GM13977 (cell line): ENCODE measurements around the gene ACOX1.

Source experiments
- DNase-seq: peaks from one replicate; pipeline ENCODE4 v3.0.0; 2012; ENCODE audit warnings: low spot score
- in situ Hi-C: fragments of 300-500 bp; cut with MboI; formaldehyde crosslinking; loops from one replicate; pipeline ENCODE4 v1.12.0; 2022; ENCODE audit warnings: low sequenced_read_pairs, low pct_unique_long_range_greater_than_20kb, mixed read lengths, inconsistent platforms; ENCODE audit not compliant: unreplicated experiment
- TF ChIP-seq, protein P1 (sequence below): IDR thresholded peaks from 2 replicates; pipeline ENCODE4 v1.5.1; 2012; ENCODE audit warnings: mild to moderate bottlenecking, control low read depth; ENCODE audit not compliant: insufficient read depth; ENCODE audit errors: extremely low read depth, missing control alignments

ACOX1 gene

DNA sequence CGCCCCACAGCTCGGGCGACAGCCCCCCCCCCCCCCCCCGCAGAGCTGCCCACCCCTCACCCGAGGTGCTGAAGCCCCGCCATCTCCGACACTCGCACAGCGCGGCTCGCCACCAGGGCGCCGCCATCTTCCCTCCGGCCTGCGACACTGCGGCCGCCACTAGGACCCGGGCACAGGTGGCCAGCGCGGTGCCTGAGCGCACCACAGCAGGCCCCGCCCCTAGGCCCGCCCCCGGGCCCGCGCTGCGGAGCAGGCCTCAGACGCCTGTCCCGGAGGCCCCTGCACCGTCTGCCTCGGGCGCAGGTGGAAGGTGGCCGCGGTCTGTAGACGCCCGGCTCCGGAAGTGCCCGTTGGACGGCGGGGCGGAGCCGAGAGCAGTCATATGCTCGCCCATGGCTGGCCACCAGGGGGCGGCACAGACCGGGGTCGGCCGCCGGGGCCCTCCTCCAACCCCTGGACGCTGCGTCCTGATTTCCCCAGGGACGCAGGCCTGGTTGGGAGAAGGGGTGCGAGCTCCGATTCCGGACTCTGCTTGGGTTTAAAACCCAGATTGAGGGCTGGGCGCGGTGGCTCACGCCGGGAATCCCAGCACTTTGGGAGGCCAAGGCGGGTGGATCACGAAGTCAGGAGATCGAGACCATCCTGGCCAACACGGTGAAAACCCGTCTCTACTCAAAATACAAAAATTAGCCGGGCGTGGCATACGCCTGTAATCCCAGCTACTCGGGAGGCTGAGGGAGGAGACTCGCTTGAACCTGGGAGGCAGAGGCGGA, 74.0 kb downstream of the ACOX1 start, which contains the start of gene MRPL38:
TSS of gene MRPL38 (minus strand) at position 136 of the 773 bp plus-strand sequence. CDS start at position 127, 9 bp downstream.
- TF ChIP-seq, protein P1, sequence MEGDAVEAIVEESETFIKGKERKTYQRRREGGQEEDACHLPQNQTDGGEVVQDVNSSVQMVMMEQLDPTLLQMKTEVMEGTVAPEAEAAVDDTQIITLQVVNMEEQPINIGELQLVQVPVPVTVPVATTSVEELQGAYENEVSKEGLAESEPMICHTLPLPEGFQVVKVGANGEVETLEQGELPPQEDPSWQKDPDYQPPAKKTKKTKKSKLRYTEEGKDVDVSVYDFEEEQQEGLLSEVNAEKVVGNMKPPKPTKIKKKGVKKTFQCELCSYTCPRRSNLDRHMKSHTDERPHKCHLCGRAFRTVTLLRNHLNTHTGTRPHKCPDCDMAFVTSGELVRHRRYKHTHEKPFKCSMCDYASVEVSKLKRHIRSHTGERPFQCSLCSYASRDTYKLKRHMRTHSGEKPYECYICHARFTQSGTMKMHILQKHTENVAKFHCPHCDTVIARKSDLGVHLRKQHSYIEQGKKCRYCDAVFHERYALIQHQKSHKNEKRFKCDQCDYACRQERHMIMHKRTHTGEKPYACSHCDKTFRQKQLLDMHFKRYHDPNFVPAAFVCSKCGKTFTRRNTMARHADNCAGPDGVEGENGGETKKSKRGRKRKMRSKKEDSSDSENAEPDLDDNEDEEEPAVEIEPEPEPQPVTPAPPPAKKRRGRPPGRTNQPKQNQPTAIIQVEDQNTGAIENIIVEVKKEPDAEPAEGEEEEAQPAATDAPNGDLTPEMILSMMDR = peak; percentile 93
- DNase-seq = peak; percentile 100
- in situ Hi-C loops = loop anchor here (10.0 to 25.0 kb wide), 2 partner anchors 100 to 407 kb away; partner anchors contain the start of genes CDK3 and QRICH2

GRCh38 chr17:75902406-75902805, 76.6 kb downstream of the ACOX1 start:
- in situ Hi-C loops = loop anchor here (10.0 to 25.0 kb wide), 2 partner anchors 102 to 410 kb away; partner anchors contain the start of genes CDK3 and QRICH2
- TF ChIP-seq, protein P1 = no peak
- DNase-seq = no peak

- no peak for DNase-seq
- TF ChIP-seq, protein P1 = no peak
- in situ Hi-C loops = loop anchor here (10.0 to 25.0 kb wide), 2 partner anchors 103 to 411 kb away; partner anchors contain the start of genes CDK3 and QRICH2
Observed at GRCh38 chr17:75901727-75902126, 77.2 kb downstream of the ACOX1 start.

GRCh38 chr17:75900691-75901533, 78.1 kb downstream of the ACOX1 start:
- in situ Hi-C loops = loop anchor here (10.0 to 25.0 kb wide), 2 partner anchors 104 to 411 kb away; partner anchors contain the start of genes CDK3 and QRICH2
- TF ChIP-seq, protein P1 = no peak
- DNase-seq = no peak

GRCh38 chr17:75899767-75900468, 79.0 kb downstream of the ACOX1 start:
- in situ Hi-C loops = loop anchor here (10.0 to 25.0 kb wide), 2 partner anchors 105 to 412 kb away; partner anchors contain the start of genes CDK3 and QRICH2
- DNase-seq = no peak
- TF ChIP-seq, protein P1 = no peak

DNA sequence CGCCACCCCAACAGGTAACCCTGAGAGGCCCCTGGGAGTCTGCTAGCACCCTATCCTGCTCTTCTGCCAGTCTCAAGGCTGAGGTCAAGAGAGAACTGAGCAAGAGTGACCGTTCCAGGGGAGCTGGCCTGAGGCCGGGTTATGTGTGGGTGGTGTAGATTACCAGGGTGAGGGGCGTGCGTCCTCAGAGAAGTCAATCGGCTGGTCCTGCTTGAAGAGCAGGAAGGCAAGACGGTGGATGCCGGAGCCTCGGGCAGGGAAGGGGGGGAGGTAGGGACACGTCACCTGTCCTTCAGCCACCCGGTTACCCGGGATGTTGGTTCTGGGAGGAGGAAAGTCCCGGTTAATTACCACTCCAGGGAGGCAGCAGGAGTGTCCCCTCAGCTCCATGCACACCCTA, 79.6 kb downstream of the ACOX1 start:
- in situ Hi-C loops = no loop called here
- DNase-seq = no peak
- TF ChIP-seq, protein P1 = no peak
